Uterus (tissue), 2 donors: ENCODE measurements around the gene XIST.

Experiments used
- POLR2A ChIP-seq, 2 donors: fragments of 450-650 bp; IDR thresholded peaks; one replicate each; pipeline ENCODE4 v1.6.1; 2016; ENCODE audit warnings: antibody characterized with exemption in 2 of 2, mild to moderate bottlenecking in 1 of 2, moderate library complexity in 1 of 2
- TF ChIP-seq, protein P1 (sequence below), 4 experiments: fragments of 200-600 bp in 2 of 4; fragments of 450-650 bp in 2 of 4; sonication (generic) in 2 of 4; IDR thresholded peaks; one replicate each; pipeline ENCODE4 v1.5.1; 2016 to 2019; ENCODE audit warnings: antibody characterized with exemption in 4 of 4, mild to moderate bottlenecking in 2 of 4, moderate library complexity in 1 of 4

DNA sequence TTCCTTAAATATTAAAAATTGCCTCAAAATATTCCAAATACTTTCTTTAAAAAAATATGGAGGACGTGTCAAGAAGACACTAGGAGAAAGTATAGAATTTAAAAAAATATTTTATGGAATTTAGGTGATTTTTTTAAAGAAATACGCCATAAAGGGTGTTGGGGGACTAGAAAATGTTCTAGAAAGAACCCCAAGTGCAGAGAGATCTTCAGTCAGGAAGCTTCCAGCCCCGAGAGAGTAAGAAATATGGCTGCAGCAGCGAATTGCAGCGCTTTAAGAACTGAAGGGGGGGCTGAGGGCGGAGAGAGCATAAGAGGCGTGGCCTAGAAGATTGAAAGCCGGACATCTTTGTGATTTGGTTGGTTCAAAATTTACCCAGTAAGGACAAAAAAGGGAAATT, at the start of gene XIST:
- TF ChIP-seq, protein P1, sequence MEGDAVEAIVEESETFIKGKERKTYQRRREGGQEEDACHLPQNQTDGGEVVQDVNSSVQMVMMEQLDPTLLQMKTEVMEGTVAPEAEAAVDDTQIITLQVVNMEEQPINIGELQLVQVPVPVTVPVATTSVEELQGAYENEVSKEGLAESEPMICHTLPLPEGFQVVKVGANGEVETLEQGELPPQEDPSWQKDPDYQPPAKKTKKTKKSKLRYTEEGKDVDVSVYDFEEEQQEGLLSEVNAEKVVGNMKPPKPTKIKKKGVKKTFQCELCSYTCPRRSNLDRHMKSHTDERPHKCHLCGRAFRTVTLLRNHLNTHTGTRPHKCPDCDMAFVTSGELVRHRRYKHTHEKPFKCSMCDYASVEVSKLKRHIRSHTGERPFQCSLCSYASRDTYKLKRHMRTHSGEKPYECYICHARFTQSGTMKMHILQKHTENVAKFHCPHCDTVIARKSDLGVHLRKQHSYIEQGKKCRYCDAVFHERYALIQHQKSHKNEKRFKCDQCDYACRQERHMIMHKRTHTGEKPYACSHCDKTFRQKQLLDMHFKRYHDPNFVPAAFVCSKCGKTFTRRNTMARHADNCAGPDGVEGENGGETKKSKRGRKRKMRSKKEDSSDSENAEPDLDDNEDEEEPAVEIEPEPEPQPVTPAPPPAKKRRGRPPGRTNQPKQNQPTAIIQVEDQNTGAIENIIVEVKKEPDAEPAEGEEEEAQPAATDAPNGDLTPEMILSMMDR (IDR thresholded peaks at IDR 0.05) = no peak
- TF ChIP-seq POLR2A (IDR thresholded peaks at IDR 0.05) = peak; percentile 30 to 35
